K562 (cell line): Measurements from ENCODE around the gene OSTF1.

Source experiments
- CBX2 ChIP-seq: fragments of 200-600 bp; sonication (generic); IDR thresholded peaks from one replicate; pipeline ENCODE4 v1.6.1; 2012; ENCODE audit warnings: mild to moderate bottlenecking, low read length, inconsistent platforms; ENCODE audit not compliant: insufficient read depth, poor library complexity, severe bottlenecking
- CTCF ChIP-seq, 3 experiments: IDR thresholded peaks in 2 of 3; conservative IDR thresholded peaks in 1 of 3; 2 replicates each; pipeline ENCODE4 v1.5.1; 2011 to 2012; ENCODE audit warnings: low read length in 3 of 3, mild to moderate bottlenecking in 3 of 3, control low read depth in 2 of 3, improper control_type of control experiment in 1 of 3, inconsistent platforms in 1 of 3, low read depth in 1 of 3, mixed read lengths in 1 of 3, moderate library complexity in 1 of 3; ENCODE audit not compliant: insufficient read depth in 2 of 3
- JUN ChIP-seq, 2 experiments: sonication (generic) in 1 of 2; formaldehyde crosslinking in 1 of 2; IDR thresholded peaks; 2 replicates each; pipeline versions ENCODE4 v1.6.1 to v1.8.0; 2012 to 2022; ENCODE audit warnings: borderline replicate concordance in 2 of 2, mild to moderate bottlenecking in 2 of 2, improper control_type of control experiment in 1 of 2, low read depth in 1 of 2, low read length in 1 of 2, missing genetic modification reagents in 1 of 2
- RNF219 ChIP-seq: fragments of 250-450 bp; sonication (Bioruptor Pico); IDR thresholded peaks from 2 replicates; pipeline ENCODE4 v1.5.0; 2022; ENCODE audit warnings: mild to moderate bottlenecking
- ZNF354B ChIP-seq: fragments of 250-450 bp; sonication (Bioruptor Pico); IDR thresholded peaks from 2 replicates; pipeline ENCODE4 v1.4.0; 2020
- TF ChIP-seq, protein P1 (sequence below): fragments of 450-650 bp; IDR thresholded peaks from 2 replicates; pipeline ENCODE4 v1.6.1; 2017; ENCODE audit warnings: antibody characterized with exemption

GRCh38 chr9:75138260-75139040 is 50.1 kb downstream of the OSTF1 start:
- TF ChIP-seq RNF219 (CRISPR knock-in tag) (no peak), JUN (IDR thresholded peaks at IDR 0.05; ENCODE audit: borderline replicate concordance, low read depth, low read length) (no peak), JUN (CRISPR knock-in tag; IDR thresholded peaks at IDR 0.05; ENCODE audit: borderline replicate concordance) (no peak), ZNF354B (CRISPR knock-in tag) (no peak), CBX2 (no peak), CTCF (IDR thresholded peaks at IDR 0.05 in 2 of 3, conservative IDR thresholded peaks at IDR 0.05 in 1 of 3; ENCODE audit: insufficient read depth in 2 of 3, low read depth in 1 of 3, low read length in 3 of 3) (no peak)
- TF ChIP-seq, protein P1, sequence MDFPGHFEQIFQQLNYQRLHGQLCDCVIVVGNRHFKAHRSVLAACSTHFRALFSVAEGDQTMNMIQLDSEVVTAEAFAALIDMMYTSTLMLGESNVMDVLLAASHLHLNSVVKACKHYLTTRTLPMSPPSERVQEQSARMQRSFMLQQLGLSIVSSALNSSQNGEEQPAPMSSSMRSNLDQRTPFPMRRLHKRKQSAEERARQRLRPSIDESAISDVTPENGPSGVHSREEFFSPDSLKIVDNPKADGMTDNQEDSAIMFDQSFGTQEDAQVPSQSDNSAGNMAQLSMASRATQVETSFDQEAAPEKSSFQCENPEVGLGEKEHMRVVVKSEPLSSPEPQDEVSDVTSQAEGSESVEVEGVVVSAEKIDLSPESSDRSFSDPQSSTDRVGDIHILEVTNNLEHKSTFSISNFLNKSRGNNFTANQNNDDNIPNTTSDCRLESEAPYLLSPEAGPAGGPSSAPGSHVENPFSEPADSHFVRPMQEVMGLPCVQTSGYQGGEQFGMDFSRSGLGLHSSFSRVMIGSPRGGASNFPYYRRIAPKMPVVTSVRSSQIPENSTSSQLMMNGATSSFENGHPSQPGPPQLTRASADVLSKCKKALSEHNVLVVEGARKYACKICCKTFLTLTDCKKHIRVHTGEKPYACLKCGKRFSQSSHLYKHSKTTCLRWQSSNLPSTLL = no peak
